BLaER1 treated with 17β-estradiol and CSF1 and Interleukin-3, amounts not matched to agents 10 nM and 100 nM (cell line): ENCODE results near the gene UBE2N.

Experiments used
- H3K27ac ChIP-seq, 11 experiments: shearing (Covaris generic); formaldehyde crosslinking; 2 replicates each; pipeline ENCODE4 v1.8.1; 2022
- H3K27me3 ChIP-seq, 11 experiments: shearing (Covaris generic); formaldehyde crosslinking; 2 replicates each; pipeline ENCODE4 v1.8.1; 2022
- H3K36me3 ChIP-seq, 11 experiments: shearing (Covaris generic); formaldehyde crosslinking; 2 replicates each; pipeline ENCODE4 v1.8.1; 2022
- H3K4me1 ChIP-seq, 10 experiments: shearing (Covaris generic); formaldehyde crosslinking; 2 replicates each; pipeline ENCODE4 v1.8.1; 2022
- H3K4me2 ChIP-seq, 11 experiments: shearing (Covaris generic); formaldehyde crosslinking; 2 replicates each; pipeline ENCODE4 v1.8.1; 2022
- H3K4me3 ChIP-seq, 10 experiments: shearing (Covaris generic); formaldehyde crosslinking; 2 replicates each; pipeline ENCODE4 v1.8.1; 2022
- H3K9ac ChIP-seq, 11 experiments: shearing (Covaris generic); formaldehyde crosslinking; 2 replicates each; pipeline ENCODE4 v1.8.1; 2022
- H3K9me3 ChIP-seq, 11 experiments: shearing (Covaris generic); formaldehyde crosslinking; replicated peaks in 1 of 11; 2 replicates each; pipeline ENCODE4 v1.8.1; 2022
- H4K20me1 ChIP-seq, 11 experiments: shearing (Covaris generic); formaldehyde crosslinking; 2 replicates each; pipeline ENCODE4 v1.8.1; 2022
- Cebpa-rat ChIP-seq, 11 experiments: shearing (Covaris generic); IDR thresholded peaks; 2 replicates each; pipeline ENCODE4 v1.8.1; 2022

The UBE2N gene

GRCh38 chr12:93441617-93442410 is at the start of gene UBE2N:
TSS of gene UBE2N (minus strand) at chr12:93441947. CDS start at chr12:93441884, 63 bp downstream.
- no peak for TF ChIP-seq Cebpa-rat (IDR thresholded peaks at IDR 0.05)
- peaks cover 39 to 47% (median 46%) of the 10 kb centered on the region in 10 experiments for H3K4me1 ChIP-seq
- peak within 1 kb of the TSS; percentile 91 to 100 (median 97) for H3K4me3 ChIP-seq
- H3K27ac ChIP-seq: peak within 1 kb of the TSS; percentile 96 to 100 (median 99)
- peaks cover 0 to 8% (median 0%) of the 10 kb centered on the region in 11 experiments; a peak in 4 of 22 replicates for H3K36me3 ChIP-seq
- H4K20me1 ChIP-seq: peaks cover 41 to 49% (median 47%) of the 10 kb centered on the region in 11 experiments
- peak within 1 kb of the TSS; percentile 95 to 100 (median 99) for H3K9ac ChIP-seq
- no peaks in the 10 kb centered on the region for H3K9me3 ChIP-seq
- H3K27me3 ChIP-seq: no peaks in the 10 kb centered on the region
- peak within 1 kb of the TSS; percentile 83 to 98 (median 91) for H3K4me2 ChIP-seq

- Histone ChIP-seq H3K36me3 (peaks cover 88 to 100% (median 96%) of the 10 kb centered on the region in 11 experiments), H3K27me3 (no peaks in the 10 kb centered on the region), H3K27ac (no peak overlapping the region), H4K20me1 (peaks cover 0 to 36% (median 8%) of the 10 kb centered on the region in 11 experiments; a peak in 9 of 22 replicates), H3K9me3 (no peaks in the 10 kb centered on the region), H3K4me3 (no peak overlapping the region), H3K4me2 (no peak overlapping the region), H3K4me1 (no peaks in the 10 kb centered on the region), H3K9ac (no peak overlapping the region)
- no peak for TF ChIP-seq Cebpa-rat (IDR thresholded peaks at IDR 0.05)
These were observed 42.7 kb upstream of the UBE2N start for GRCh38 chr12:93484315-93484981.

- peaks cover 0 to 36% (median 8%) of the 10 kb centered on the region in 11 experiments; a peak in 9 of 22 replicates for H4K20me1 ChIP-seq
- no peaks in the 10 kb centered on the region for H3K27me3 ChIP-seq
- no peaks in the 10 kb centered on the region for H3K4me1 ChIP-seq
- TF ChIP-seq Cebpa-rat (IDR thresholded peaks at IDR 0.05): no peak
- no peak overlapping the region for H3K4me2 ChIP-seq
- peaks cover 88 to 100% (median 96%) of the 10 kb centered on the region in 11 experiments for H3K36me3 ChIP-seq
- H3K4me3 ChIP-seq: no peak overlapping the region
- H3K27ac ChIP-seq: no peak overlapping the region
- no peaks in the 10 kb centered on the region for H3K9me3 ChIP-seq
- H3K9ac ChIP-seq: no peak overlapping the region
These were observed 41.5 kb upstream of the UBE2N start for GRCh38 chr12:93483151-93483807.

- H3K9ac ChIP-seq: no peak overlapping the region
- H3K36me3 ChIP-seq: peaks cover 88 to 100% (median 96%) of the 10 kb centered on the region in 11 experiments
These were observed 41.0 kb upstream of the UBE2N start for GRCh38 chr12:93482721-93483120.

GRCh38 chr12:93476555-93476954 is 34.8 kb upstream of the UBE2N start:
- H3K4me1 ChIP-seq: 0 out of 20 replicates have a peak, but pooled peaks cover 0 to 8% (median 0%) of the 10 kb centered on the region in 10 experiments
- peaks cover 0 to 27% (median 7%) of the 10 kb centered on the region in 11 experiments; a peak in 10 of 22 replicates for H4K20me1 ChIP-seq
- no peak overlapping the region for H3K4me2 ChIP-seq
- H3K9me3 ChIP-seq: no peaks in the 10 kb centered on the region
- H3K36me3 ChIP-seq: peaks cover 82 to 100% (median 96%) of the 10 kb centered on the region in 11 experiments
- no peak overlapping the region for H3K9ac ChIP-seq
- H3K4me3 ChIP-seq: no peak overlapping the region
- no peak overlapping the region for H3K27ac ChIP-seq
- H3K27me3 ChIP-seq: no peaks in the 10 kb centered on the region
- no peak for TF ChIP-seq Cebpa-rat (IDR thresholded peaks at IDR 0.05)

More at GRCh38 chr12:93482721-93483120, 41.0 kb upstream of the UBE2N start:
- TF ChIP-seq Cebpa-rat (IDR thresholded peaks at IDR 0.05): no peak
- H3K27me3 ChIP-seq: no peaks in the 10 kb centered on the region
- H3K4me1 ChIP-seq: no peaks in the 10 kb centered on the region
- H3K4me2 ChIP-seq: no peak overlapping the region
- no peak overlapping the region for H3K4me3 ChIP-seq
- peaks cover 0 to 36% (median 8%) of the 10 kb centered on the region in 11 experiments; a peak in 11 of 22 replicates for H4K20me1 ChIP-seq
- H3K9me3 ChIP-seq: no peaks in the 10 kb centered on the region
- no peak overlapping the region for H3K27ac ChIP-seq

- Histone ChIP-seq H3K27ac (no peak overlapping the region), H3K4me3 (peak overlapping the region in 3 of 10 experiments; percentile 13 to 75 (median 74); a peak in 5 of 20 replicates), H3K9me3 (no peaks in the 10 kb centered on the region), H4K20me1 (peaks cover 0 to 22% (median 0%) of the 10 kb centered on the region in 11 experiments; a peak in 6 of 22 replicates), H3K36me3 (peaks cover 30 to 54% (median 52%) of the 10 kb centered on the region in 11 experiments), H3K9ac (no peak overlapping the region), H3K27me3 (no peaks in the 10 kb centered on the region), H3K4me2 (peak overlapping the region; percentile 79 to 93 (median 87); a peak in 21 of 22 replicates), H3K4me1 (peaks cover 18 to 34% (median 22%) of the 10 kb centered on the region in 10 experiments)
- TF ChIP-seq Cebpa-rat (IDR thresholded peaks at IDR 0.05): no peak
These were observed 27.6 kb upstream of the UBE2N start for GRCh38 chr12:93469386-93469785.

- Histone ChIP-seq H3K4me2 (peak overlapping the region; percentile 79 to 93 (median 87)), H3K9ac (peak overlapping the region; percentile 84 to 93 (median 87)), H4K20me1 (peaks cover 0 to 22% (median 0%) of the 10 kb centered on the region in 11 experiments; a peak in 5 of 22 replicates), H3K36me3 (peaks cover 17 to 40% (median 38%) of the 10 kb centered on the region in 11 experiments), H3K27ac (peak overlapping the region; percentile 77 to 96 (median 89)), H3K9me3 (no peaks in the 10 kb centered on the region), H3K4me3 (peak overlapping the region; percentile 64 to 81 (median 74)), H3K27me3 (no peaks in the 10 kb centered on the region), H3K4me1 (peaks cover 18 to 34% (median 22%) of the 10 kb centered on the region in 10 experiments)
- TF ChIP-seq Cebpa-rat (IDR thresholded peaks at IDR 0.05): no peak
These were observed 26.2 kb upstream of the UBE2N start for GRCh38 chr12:93468008-93468371.

GRCh38 chr12:93467351-93468007 is 25.7 kb upstream of the UBE2N start, which contains the start of gene MRPL42:
TSS of gene MRPL42 (plus strand) at chr12:93467514. CDS start at chr12:93469286, 1,772 bp downstream.
- peaks cover 18 to 33% (median 22%) of the 10 kb centered on the region in 10 experiments for H3K4me1 ChIP-seq
- H3K9ac ChIP-seq: peak within 1 kb of the TSS; percentile 84 to 93 (median 87)
- no peaks in the 10 kb centered on the region for H3K9me3 ChIP-seq
- H3K27me3 ChIP-seq: no peaks in the 10 kb centered on the region
- no peak for TF ChIP-seq Cebpa-rat (IDR thresholded peaks at IDR 0.05)
- H4K20me1 ChIP-seq: peaks cover 0 to 22% (median 0%) of the 10 kb centered on the region in 11 experiments; a peak in 5 of 22 replicates
- H3K36me3 ChIP-seq: peaks cover 17 to 35% (median 33%) of the 10 kb centered on the region in 11 experiments
- H3K27ac ChIP-seq: peak within 1 kb of the TSS; percentile 77 to 96 (median 89)
- peak within 1 kb of the TSS; percentile 64 to 81 (median 74) for H3K4me3 ChIP-seq
- peak within 1 kb of the TSS; percentile 79 to 93 (median 87) for H3K4me2 ChIP-seq
